ACHN (cell line): ENCODE measurements around the gene SOWAHB.

Experiments
- DNase-seq: peaks from one replicate; pipeline ENCODE4 v3.0.0-alpha.2; 2015
- in situ Hi-C: cut with HindIII; loops from 2 replicates; pipeline ENCODE4 v1.10.0; 2017; ENCODE audit warnings: low sequenced_read_pairs, low pct_ligation_motif_present, low pct_unique_long_range_greater_than_20kb

The SOWAHB gene

DNA sequence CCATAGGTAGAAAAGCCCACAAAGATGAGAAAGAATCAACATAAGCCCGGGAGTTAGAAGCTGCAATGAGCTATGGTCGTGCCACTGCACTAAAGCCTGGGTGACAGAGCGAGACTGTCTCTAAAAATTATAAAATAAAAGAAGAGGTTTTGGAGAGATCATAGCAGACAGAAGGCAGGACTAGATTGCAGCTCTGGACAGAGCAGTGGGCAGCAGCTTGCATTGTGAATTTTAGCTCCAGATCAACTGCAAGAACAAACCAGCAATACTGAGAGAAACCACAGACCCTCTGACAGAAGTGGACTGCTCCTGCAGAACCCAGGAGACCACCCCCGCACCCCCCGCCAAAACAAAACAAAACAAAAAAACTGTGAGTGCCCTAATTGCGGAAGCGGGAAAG, 30.6 kb downstream of the SOWAHB start:
- in situ Hi-C loops = no loop called here
- DNase-seq = no peak

DNA sequence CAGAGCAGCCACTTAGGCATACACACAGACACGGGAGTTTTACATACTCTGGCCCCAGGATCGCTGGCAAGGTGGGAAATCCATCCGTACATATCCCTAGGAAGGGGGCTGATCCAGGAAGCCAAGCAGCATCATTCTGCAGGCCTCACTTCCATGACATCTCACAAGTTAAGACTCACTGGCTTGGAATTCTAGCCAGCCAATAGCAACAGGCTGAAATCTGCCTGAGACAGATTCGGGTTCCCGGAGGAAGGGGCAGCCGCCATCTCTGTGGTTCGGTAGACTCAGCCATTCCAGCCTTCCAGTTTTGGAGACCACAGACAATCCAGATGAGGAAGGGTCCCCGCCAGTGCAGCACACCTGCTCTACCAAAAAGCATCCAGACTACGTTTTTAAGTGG, 31.3 kb downstream of the SOWAHB start:
- DNase-seq = no peak
- in situ Hi-C loops = no loop called here

DNA sequence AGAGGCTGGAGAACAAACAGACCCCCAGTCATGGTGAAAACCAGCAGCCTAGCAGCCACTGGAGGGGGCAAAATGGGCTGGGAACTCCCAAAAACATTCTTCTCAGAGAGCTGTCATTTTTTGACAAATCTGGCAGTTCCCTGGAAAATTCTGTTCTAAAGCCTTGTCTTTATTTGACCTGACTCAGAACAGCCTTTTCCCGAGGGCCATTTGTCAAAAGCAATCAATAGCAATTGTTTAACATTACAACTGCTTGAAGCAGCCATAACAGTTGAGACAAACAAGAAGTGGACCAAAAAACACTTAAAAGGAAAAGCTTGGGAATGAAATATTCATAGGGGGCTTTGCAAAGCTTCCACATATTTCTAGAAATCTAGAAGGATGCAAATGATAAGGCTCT, 39.6 kb downstream of the SOWAHB start:
- no peak for DNase-seq
- in situ Hi-C loops = no loop called here

DNA sequence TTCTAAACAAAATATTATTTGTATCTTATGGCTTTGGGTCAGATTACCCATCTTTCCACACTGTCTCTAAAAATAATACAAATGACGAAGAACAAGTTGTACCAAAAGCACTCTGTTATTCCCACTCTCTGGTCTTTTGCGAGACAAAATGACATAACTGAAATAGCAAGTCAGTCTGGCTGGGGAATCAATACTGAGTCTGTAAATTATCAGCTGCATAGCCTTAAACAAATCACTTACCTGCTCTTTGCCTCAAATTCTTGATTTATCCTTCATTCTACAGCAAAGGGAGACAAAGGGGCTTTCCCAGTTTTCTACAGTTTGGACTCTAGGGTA, 40.9 kb downstream of the SOWAHB start:
- in situ Hi-C loops = no loop called here
- no peak for DNase-seq

DNA sequence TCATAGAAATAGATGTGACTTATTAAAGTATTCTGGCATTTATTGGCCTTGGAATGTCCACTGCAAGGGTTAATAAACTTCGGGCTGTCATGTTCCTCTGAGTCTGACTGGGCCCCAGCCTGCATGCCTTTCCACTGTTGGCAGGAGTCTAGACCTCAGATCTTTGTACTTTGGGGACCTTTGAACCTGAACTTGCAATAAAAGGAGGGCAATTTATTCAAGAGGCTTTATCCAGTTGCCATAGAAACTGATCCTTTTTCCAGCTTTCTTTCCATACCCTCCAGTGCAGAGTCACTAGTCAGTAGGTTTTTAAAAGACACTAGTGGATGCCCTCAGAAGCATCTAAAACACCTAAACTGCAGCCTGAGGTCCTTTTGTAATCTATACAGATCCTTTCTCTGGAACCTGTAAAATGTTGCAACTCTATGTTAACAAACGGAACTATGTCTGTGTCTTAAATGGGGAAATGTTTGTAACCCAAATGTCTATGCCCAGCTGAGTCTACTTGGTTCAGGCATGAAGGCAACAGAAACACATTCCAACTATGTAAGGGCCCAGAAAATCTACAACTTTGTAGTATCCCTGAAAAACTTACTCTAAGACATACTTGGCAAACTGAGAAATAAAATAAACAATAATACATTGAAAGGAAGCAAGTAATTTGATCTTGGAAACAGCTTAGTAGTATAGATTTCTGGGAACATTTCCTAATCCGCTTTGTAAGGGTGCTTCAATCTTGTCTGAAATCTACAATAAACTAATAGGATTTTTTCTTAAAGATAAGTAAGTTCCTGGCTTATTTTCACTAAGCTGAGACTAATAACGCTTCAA, 41.5 kb downstream of the SOWAHB start:
- no peak for DNase-seq
- in situ Hi-C loops = no loop called here

DNA sequence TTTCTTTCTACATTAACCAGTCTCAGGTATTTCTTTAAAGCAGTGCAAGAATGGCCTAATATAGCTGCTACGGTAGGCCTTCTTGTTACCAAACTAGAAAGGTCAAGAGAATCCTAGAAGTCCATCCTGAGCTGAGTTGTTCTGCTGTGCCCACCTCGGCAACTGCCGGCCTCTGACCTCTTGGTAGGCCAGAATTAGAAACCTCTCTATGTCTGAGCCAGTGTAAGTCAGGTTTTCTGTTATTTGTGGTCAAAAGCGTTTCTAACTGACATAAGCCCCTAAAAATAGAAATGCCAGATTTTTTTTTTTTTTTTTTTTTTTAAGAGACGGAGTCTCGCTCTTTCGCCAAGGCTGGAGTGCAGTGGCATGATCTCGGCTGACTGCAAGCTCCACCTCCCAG, 43.1 kb downstream of the SOWAHB start:
- in situ Hi-C loops = no loop called here
- DNase-seq = no peak

DNA sequence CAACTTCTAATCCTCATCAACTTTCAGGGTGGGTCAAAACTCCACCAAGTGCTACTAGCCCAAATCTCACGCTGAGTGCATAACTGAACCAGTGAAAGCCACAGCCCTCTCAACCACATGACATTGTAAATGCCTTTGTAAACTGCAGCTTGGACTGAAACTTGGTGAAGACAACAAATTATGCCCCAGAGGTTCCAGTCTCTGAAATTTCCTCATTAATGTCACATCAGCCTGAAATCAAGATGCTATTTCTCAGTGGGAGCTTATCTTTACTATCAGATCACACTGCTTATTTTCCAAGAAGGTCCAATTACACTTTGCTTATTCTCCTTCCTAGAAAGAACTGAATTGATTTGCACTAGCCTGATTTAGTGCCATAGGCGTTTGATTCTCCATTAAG, 46.6 kb downstream of the SOWAHB start:
- in situ Hi-C loops = no loop called here
- DNase-seq = no peak

DNA sequence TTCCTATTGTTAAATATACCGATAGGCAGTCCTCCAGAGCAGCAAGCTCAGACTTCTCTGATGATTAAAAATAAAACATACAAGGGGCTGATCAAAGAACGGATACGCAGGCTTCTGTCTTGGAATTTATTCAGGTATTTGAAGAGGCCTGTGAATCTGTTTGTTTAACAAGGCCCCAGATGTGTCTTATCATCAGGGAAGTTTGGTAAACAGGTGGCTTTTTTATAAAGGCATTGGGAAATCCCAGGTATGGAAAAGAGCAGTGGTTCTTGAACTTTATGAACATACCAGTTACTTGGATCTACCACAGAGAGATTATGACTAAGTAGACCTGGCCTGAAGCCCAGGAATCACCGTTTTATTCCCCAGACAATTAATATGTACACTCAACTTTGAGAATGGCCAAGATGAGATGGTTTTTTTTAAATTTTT, 47.9 kb downstream of the SOWAHB start:
- in situ Hi-C loops = no loop called here
- DNase-seq = peak; percentile 69
